Colonic mucosa (tissue), 4 donors: ENCODE measurements around the gene PBX2. TPM values are rescaled to one million over a fixed set of nuclear protein-coding genes. Genes with fewer than 3 reads are reported as not detected.

Experiments
- DNase-seq: peaks from one replicate; pipeline ENCODE4 v3.0.0-alpha.2; 2020
- H3K27ac ChIP-seq: fragments of 200-600 bp; one replicate; pipeline ENCODE4 v1.8.0; 2021
- H3K27me3 ChIP-seq: fragments of 200-600 bp; one replicate; pipeline ENCODE4 v1.8.0; 2021
- H3K36me3 ChIP-seq: fragments of 200-600 bp; one replicate; pipeline ENCODE4 v1.8.0; 2021
- H3K4me1 ChIP-seq: fragments of 200-600 bp; one replicate; pipeline ENCODE4 v1.8.0; 2021; ENCODE audit warnings: mild to moderate bottlenecking
- H3K4me3 ChIP-seq: fragments of 200-600 bp; one replicate; pipeline ENCODE4 v1.8.0; 2021
- H3K9ac ChIP-seq, 2 donors: one replicate each; pipeline ENCODE4 v1.7.0; 2013; ENCODE audit warnings: control low read depth in 2 of 2, low read depth in 2 of 2, low read length in 2 of 2
- H3K9me3 ChIP-seq: fragments of 200-600 bp; one replicate; pipeline ENCODE4 v1.8.0; 2021
- intact Hi-C: fragments of 100-400 bp; cut with DNase I; formaldehyde crosslinking; loops from one replicate; pipeline ENCODE4 v1.14.1; 2022
- total RNA-seq, 2 donors: library from RNA; stranded (reverse); fragmentation: NEBNext Ultra II Directional in 1 of 2; extraction: Animal tissue kit (Norgen Biotek cat#: 25700) in 1 of 2; gene quantifications; one replicate each; pipeline ENCODE4 v1.2.1, GENCODE V29; 2021
- TF ChIP-seq, protein P1 (sequence below): fragments of 200-600 bp; IDR thresholded peaks from one replicate; pipeline ENCODE4 v1.8.0; 2022; ENCODE audit warnings: antibody characterized with exemption, mild to moderate bottlenecking
- donor health status: healthy.
- donor health status: DM: no; HTN: no; CAD: no.
- donor health status: DM: no; HTN: no; CAD: no.

PBX2 gene, protein sequence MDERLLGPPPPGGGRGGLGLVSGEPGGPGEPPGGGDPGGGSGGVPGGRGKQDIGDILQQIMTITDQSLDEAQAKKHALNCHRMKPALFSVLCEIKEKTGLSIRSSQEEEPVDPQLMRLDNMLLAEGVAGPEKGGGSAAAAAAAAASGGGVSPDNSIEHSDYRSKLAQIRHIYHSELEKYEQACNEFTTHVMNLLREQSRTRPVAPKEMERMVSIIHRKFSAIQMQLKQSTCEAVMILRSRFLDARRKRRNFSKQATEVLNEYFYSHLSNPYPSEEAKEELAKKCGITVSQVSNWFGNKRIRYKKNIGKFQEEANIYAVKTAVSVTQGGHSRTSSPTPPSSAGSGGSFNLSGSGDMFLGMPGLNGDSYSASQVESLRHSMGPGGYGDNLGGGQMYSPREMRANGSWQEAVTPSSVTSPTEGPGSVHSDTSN
- 10 to 100 TPM; 47.5 TPM for total RNA-seq

DNA sequence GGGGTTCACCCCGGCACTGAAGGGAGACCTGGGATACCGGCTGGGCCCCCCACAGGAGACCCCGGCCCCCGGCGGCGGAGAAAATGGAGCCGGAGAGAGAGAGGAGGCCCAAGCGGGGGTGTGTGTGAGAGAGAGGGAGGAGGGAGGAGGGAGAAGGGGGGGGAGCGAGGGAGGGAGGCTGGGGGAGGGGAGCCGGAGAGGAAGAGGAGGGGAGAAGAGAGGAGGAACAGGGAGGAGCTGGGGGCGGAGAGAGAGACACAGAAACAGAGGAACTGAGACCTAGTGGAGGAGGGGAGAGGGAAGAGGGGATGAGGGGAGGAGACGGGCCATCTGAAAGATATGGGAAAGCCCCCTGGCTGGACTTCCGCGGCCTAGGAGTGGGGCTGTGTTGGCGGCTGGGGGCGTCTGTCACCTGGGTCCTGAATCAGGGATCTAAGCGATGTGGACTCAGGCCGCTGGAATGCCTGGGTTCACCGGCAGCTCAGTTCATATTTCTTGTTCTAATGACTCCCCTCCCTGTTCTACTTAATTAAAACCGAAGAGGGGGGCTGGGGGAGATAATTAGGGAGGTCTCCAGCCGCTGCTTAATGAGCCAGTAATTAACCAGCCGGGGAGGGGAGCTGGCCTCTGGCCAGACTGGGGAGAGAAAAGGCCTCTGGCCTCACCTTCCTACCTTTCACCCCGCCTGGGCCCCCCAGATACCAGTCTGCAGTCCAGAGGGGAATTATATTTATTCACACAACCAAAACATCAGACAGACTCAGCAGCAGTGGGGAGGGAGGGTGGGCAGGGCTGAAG lies at the start of gene PBX2:
Gene PBX2 (minus strand): TSS at position 149 of the 798 bp plus-strand sequence. CDS start 287 bp downstream, outside the sequence.
- DNase-seq, result peak; percentile 95
- peak within 1 kb of the TSS; percentile 87 for H3K27ac ChIP-seq
- no peaks in the 10 kb centered on the region for H3K36me3 ChIP-seq
- peaks cover 2% of the 10 kb centered on the region for H3K4me1 ChIP-seq
- intact Hi-C loops, result no loop called here
- peak within 1 kb of the TSS; percentile 91 for H3K9ac ChIP-seq
- no peaks in the 10 kb centered on the region for H3K27me3 ChIP-seq
- TF ChIP-seq, protein P1, sequence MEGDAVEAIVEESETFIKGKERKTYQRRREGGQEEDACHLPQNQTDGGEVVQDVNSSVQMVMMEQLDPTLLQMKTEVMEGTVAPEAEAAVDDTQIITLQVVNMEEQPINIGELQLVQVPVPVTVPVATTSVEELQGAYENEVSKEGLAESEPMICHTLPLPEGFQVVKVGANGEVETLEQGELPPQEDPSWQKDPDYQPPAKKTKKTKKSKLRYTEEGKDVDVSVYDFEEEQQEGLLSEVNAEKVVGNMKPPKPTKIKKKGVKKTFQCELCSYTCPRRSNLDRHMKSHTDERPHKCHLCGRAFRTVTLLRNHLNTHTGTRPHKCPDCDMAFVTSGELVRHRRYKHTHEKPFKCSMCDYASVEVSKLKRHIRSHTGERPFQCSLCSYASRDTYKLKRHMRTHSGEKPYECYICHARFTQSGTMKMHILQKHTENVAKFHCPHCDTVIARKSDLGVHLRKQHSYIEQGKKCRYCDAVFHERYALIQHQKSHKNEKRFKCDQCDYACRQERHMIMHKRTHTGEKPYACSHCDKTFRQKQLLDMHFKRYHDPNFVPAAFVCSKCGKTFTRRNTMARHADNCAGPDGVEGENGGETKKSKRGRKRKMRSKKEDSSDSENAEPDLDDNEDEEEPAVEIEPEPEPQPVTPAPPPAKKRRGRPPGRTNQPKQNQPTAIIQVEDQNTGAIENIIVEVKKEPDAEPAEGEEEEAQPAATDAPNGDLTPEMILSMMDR, result no peak
- no peaks in the 10 kb centered on the region for H3K9me3 ChIP-seq
- peak within 1 kb of the TSS; percentile 69 for H3K4me3 ChIP-seq

DNA sequence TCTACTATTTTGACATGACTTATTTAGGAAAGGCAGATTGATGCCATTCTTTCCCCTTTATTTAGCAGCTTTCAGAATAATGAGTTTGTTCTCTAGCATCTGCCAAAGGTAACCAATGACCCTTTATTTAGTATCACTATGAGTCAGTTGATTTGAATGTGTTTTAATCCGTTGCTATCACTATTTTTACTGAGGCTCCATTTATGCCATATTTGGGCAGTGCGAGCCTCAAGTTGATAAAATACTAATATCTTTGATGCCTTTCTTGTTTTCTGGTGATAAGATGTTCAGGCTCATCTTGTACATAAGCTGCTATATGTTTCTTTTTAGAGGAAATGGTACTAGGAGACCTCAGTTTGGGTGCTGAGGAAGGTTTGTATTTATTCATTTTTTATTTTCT lies 49.5 kb upstream of the PBX2 start:
- intact Hi-C loops, result no loop called here
- no peak overlapping the region for H3K4me3 ChIP-seq
- H3K27me3 ChIP-seq, result no peaks in the 10 kb centered on the region
- H3K9me3 ChIP-seq, result no peaks in the 10 kb centered on the region
- H3K9ac ChIP-seq, result no peak overlapping the region
- no peak overlapping the region for H3K27ac ChIP-seq
- TF ChIP-seq, protein P1, result no peak
- no peaks in the 10 kb centered on the region for H3K36me3 ChIP-seq
- DNase-seq, result no peak
- no peaks in the 10 kb centered on the region for H3K4me1 ChIP-seq

DNA sequence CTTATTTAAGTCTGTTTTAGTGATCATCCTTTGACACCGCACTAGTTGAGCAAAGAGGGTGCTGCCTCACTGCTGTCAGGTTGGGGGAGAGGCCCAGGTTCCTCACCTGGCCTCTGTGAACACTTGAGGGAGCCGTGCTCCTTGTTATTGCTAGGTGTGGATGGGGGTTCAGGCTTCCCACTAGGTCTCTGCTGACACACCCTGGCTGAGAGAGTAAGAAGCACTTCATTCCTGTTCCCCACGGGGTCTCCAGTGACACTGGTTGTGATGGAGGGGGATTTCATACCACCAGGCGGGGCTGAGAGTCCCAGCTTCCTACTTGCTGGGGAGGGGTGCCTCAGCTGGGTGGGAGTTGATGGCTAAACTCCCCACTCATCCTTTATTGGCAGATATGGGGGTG lies 44.9 kb upstream of the PBX2 start:
- TF ChIP-seq, protein P1, result no peak
- H3K9me3 ChIP-seq, result no peaks in the 10 kb centered on the region
- no peaks in the 10 kb centered on the region for H3K36me3 ChIP-seq
- no peaks in the 10 kb centered on the region for H3K27me3 ChIP-seq
- no peaks in the 10 kb centered on the region for H3K4me1 ChIP-seq
- H3K9ac ChIP-seq, result no peak overlapping the region
- no peak overlapping the region for H3K4me3 ChIP-seq
- intact Hi-C loops, result no loop called here
- DNase-seq, result no peak
- no peak overlapping the region for H3K27ac ChIP-seq

DNA sequence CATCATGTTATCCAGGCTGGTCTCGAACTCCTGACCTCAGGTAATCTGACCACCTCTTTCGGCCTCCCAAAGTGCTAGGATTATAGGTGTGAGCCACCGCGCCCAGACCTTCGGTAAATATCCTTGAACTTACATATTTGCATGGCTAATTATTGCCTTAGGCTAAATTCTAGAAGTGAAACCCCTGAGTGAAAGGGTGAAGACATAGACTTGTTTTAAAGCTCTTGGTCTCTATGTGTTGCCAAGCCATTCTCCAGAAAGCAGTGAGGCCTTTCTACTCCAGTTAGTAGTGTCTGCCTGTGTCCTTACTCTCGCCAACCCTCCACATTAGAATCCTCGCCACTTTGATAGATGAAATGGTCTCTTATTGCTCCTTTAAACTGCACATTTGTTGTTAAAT lies 36.4 kb upstream of the PBX2 start:
- Histone ChIP-seq H3K9ac (no peak overlapping the region), H3K27me3 (no peaks in the 10 kb centered on the region), H3K9me3 (no peaks in the 10 kb centered on the region), H3K27ac (no peak overlapping the region), H3K4me3 (no peak overlapping the region), H3K36me3 (no peaks in the 10 kb centered on the region), H3K4me1 (no peaks in the 10 kb centered on the region)
- TF ChIP-seq, protein P1, result no peak
- intact Hi-C loops, result no loop called here
- DNase-seq, result no peak

DNA sequence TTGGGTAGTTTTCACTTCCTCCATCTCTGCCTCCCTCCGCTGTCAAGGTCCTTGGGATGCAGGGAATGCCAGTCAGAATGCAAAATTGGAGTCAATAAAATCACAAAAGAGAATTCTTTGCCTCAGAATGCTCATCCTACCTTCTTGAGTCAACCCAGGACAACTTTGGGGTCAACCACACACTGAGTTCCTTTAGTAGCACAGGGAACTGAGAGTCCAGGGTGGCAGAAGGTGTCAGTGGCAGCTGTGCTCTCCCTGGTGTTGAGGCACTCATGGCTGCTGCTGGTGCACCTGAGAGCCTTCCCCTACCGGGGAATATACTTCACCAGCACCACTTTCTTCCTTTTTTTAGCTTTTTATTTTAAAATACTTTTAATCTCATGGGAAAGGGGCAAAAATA lies 34.7 kb upstream of the PBX2 start:
- Histone ChIP-seq H3K27me3 (no peaks in the 10 kb centered on the region), H3K27ac (no peak overlapping the region), H3K4me1 (no peaks in the 10 kb centered on the region), H3K9me3 (no peaks in the 10 kb centered on the region), H3K9ac (no peak overlapping the region), H3K36me3 (no peaks in the 10 kb centered on the region), H3K4me3 (no peak overlapping the region)
- intact Hi-C loops, result no loop called here
- TF ChIP-seq, protein P1, result no peak
- DNase-seq, result no peak
